ENCODE measurements around the gene DPPA4. TPM values are rescaled to one million over a fixed set of nuclear protein-coding genes. Genes with fewer than 3 reads are reported as not detected.

DPPA4 gene
- polyA plus RNA-seq, 12 donors, result 0.77 to 3.5 (median 2.2) TPM; not detected in 2

DNA sequence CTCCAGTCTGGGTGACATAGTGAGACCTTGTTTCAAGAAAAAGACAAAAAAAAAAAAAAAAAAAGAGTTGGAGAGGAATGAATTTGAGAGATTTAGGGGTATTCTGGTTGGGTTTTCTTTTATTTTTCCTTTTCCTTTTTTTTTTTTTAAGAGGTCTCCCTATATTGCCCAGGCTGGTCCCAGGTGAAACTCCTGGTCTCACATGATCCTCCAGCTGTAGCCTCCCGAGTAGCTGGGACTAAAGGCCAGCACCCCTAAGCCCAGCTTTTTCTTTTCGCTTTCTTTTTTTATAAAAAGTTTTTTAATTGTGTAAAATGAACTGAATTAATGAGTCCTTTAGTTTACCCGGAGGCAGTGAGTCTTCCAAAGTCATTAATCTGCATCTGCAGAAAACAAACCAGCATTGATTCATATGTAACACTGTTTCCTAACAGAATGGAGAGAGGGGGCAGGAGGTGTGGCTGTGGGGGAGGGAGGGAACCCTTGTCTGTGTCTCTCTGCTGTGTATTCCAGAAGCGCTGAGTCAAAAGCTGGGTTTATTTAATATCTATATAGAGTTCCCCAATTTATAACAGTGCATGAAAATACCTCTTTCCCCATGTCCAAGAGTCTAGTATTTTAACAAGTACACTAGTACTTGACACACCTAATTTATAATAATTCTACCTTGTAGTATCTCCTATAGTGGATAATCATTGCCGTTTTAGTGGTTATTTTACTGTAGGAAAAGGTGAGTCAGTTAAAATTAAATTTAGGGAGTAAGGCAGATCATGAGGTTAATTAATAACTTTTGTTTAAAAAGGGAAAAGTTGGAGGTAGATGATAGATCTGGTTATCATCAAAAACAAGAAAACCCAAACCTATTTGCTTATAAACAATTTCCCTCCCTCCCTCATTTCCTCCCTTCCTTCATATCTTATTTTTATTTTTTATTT lies 2.6 kb upstream of the DPPA4 start:
- DNase-seq, result no peak

DNA sequence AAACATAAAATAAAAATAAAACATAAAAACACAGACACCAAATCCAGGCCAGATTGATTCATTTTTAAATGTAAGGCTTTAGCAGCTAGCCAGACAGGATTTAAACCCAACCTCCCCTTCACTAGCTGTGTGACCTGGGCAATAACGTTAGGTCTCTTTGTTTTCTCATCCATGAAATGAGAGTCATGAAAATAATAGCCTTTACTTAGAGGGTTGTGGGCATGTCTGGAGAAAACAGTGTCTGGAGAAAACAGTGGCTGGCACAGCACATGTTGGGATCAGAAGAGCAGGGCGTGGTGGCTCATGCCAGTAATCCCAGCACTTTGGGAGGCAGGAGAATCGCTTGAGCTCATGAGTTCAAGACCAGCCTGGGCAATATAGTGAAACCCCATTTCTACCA lies 1.9 kb upstream of the DPPA4 start:
- no peak for DNase-seq

DNA sequence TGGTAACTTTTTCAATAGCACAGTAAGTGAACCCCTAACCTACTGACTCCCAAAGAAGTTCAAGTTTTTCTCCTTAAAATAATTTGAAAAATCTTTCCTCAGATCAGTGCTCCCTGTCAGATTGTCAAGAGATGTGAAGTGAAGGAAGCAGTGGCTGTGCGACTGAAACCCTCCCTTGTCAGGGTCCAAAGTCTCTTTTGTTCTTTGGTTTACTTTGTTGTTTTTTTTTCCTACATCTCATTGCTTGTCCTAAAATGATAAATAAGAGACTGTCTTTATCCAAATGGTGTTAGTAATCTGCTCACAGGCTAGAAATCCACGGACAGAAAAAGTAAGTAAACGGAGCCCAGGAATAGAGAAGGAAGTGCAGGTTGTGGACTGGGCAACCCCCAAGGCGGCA lies 976 bp upstream of the DPPA4 start:
- no peak for DNase-seq

DNA sequence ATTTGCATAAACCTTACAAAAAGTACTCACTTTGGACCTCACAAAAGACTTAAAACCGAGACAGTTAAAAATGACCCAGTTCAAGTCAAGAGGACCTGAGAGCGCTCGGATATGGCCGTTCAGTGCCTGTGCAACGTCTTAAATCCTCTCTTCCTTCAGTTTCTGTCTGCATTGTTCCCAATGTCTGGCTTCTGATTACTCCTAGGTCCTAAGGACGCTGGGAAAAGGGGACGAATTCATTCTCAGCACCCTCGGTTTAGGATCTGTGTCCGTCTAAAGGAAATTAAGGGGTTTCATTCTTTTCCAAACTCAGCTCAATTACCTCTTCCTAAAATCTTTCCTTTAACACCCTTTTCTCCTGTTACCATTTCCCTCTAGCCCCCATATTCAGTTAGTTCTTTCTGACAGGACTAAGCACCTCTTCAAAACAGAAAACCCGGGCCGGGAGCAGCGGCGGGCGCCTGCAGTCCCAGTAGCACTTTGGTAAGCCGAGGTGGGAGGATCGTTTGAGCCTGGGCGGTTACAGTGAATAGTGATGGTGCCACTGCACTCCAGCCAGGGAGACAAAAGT lies 970 bp downstream of the DPPA4 start:
- DNase-seq, result peak; percentile 35

DNA sequence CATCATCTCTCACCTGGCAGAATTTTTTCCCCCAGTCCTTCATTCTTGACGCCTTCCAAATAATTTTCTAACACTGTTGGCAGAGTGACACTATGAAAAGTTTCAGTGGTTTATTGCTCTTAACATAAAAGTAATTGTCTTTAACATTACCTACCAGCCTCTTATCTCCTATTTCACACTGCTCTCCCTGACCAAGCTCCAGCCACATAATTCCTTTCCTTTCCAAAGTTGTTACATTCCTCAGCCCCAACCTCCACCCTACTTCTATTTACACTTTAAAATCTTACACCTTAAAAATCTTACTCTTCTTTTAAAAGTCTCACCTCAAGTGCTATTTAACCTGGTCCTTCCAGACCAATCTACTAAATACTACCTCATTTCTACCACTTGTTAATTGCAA lies 2.8 kb downstream of the DPPA4 start:
- DNase-seq, result no peak

DNA sequence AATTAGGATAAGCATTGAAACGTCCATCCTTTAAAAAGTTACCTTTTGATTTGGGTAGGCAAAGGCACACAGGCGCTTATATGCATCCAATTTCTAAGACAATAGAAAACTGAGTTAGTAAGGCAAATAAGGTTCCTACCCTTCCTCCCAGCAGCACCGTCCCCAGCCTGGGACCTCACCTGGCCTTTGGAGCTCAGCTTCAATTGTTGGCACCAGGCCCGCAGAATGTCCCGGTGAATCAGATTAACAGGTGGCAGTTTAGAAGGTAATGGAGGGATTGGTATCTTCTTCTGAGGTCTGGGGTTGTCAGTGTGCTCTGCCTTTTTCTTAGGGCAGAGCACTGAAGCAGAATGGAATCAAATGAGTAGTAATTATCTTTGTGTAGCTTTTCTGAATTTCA lies 5.7 kb downstream of the DPPA4 start:
- no peak for DNase-seq

DNA sequence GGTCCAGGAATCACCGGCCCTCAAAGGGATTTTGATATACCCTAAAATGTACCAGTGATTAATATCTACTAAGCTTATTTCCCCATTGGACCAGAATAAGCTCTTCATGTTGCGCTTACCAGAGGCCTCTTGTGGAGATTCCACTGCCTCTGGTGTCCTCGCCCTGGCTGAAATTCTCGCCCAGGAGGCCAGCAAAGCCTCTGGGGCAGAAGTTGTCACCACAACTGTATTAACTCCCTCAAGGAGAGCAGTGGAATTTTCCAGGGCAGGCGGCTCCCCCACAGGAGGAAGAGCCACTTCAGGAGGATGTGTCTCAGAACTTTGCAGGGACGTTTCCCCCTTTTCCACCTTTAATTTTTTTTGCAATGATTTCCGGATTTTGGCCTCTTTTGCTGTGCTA lies 6.9 kb downstream of the DPPA4 start:
- DNase-seq, result no peak

DNA sequence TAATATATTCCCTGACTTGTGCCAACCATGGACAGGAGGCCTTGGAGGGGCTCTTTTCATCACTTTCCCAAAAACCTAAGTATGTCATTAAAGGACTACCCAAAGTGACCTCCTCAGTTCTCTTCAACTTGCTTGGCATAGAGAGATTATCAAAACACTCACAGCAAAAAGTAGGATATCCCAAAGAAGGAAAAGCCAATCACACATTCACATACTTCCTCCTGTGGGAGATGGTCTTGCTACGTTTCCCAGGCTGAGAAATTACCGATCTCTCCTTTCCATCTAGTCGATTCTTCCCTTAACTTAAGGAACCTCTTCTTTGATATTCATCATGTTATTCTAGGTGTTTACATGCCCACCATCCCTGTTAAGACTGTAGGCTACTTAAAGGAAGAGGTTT lies 9.1 kb downstream of the DPPA4 start:
- DNase-seq, result no peak

DNA sequence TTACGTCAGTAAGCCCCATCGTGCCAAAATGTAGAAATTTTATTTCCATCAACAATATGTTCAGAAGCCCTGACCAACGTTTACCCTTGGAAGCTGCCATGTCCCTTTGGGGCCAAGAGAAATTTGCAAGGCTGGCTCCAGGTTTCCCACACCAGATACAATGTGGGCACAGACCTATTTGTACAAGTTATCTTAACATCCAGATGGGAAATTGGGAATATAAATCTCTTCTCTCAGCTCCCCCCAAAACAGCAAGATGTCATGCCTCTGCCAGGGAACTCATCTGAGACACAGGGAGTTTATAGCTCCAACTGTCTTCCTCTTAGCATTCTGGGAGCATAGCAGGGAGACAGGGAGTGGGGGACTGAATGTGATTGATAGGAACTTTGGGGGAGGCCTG lies 11.7 kb downstream of the DPPA4 start:
- no peak for DNase-seq

DNA sequence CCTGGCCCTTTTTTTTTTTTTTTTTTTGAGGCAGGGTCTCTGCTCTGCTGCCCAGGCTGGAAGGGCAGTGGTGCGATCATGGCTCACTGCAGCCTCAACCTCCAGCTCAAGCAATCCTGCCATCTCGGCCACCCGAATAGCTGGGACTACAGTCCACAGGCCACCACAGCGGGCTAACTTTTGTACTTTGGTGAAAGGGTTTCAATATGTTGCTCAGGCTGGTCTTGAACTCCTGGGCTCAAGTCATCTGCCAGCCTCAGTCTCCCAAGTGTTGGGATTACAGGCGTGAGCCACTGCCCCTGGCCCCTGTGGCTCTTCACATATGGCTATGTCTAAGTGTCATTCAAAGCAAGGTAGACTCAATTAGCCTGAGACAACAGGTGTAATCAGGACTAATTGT lies 12.2 kb downstream of the DPPA4 start:
- no peak for DNase-seq

DNA sequence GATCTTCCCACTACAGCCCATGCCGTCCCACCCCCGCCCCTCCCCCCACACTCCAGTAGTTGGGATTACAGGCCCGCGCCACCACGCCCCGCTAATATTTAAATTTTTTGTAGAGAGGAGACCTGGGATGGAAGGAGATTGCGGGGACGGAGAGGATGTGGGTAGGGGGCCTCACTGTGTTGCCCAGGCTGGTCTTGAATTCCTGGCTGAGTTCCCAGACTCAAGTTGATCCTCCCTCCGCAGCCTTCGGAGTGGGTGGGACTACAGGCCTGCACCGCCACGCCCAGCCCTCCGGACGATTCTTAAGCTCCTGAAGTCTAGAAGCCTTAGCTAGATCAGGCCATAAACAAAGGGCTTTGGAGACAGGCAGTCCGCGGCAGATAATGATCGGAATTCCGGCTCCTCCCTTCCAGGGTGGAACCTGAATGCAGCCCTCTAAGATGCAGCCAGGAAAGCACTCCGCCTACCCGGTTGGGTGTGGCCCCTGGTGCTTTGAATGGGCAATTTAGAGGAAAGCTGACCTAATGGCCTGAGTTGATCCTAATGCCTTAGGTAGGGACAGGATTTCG lies 21.1 kb downstream of the DPPA4 start, which contains the start of gene DPPA2:
TSS of gene DPPA2 (minus strand) at position 356 of the 569 bp plus-strand sequence. CDS start 1,975 bp downstream, outside the sequence.
- DNase-seq, result no peak

DNA sequence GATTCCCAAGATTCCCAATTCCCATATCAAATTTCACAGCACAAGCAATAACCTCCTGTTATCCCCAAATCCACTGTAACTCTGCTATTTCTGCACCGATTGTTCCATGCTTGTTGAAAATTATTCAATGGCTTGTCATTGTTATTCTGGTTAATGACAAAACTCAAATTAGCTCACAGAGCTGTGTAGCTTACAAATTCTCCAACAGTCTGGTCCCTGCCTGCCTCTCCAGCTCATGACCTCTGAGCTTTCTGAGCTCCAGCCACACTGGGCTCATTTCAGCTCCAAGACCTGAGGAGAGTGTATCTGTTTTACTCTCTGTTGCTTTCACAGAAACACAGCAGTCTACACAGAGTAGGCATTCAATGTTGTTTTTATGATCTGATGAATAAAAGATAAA lies 24.3 kb downstream of the DPPA4 start:
- no peak for DNase-seq

DNA sequence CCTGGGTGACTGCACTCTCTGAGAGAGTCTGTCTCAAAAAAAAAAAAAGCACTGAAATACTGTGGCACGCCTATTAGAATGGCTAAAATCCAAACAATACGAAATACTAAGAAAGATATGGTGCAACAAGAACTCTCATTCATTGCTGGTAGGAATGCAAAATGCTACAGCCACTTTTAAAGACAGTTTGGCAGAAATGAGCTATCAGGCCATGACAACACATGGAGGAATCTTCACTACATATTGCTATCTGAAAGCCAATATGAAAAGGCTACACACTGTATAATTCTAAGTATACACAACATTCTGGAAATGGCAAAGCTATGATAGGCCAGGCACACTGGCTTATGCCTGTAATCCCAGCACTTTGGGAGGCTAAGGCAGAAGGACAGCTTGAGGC lies 39.9 kb downstream of the DPPA4 start:
- no peak for DNase-seq

DNA sequence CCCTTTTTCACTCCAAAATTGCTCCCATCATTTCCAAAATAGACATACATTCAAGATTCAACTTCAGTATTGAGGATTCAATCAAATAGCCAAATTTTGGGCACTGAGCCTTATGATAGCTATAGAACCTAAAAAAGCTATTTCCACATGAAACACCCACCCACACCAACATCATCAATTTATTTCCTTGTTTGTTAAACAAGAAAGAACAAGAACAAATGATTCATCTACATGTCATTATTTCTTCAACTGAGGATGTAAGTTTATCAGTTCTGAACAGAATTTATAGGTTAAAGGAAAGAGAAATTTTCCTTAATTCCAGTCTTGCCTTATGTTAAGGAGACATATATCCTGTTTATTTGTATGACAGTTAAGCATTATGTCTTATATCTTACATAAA lies 53.3 kb downstream of the DPPA4 start:
- DNase-seq, result no peak

DNA sequence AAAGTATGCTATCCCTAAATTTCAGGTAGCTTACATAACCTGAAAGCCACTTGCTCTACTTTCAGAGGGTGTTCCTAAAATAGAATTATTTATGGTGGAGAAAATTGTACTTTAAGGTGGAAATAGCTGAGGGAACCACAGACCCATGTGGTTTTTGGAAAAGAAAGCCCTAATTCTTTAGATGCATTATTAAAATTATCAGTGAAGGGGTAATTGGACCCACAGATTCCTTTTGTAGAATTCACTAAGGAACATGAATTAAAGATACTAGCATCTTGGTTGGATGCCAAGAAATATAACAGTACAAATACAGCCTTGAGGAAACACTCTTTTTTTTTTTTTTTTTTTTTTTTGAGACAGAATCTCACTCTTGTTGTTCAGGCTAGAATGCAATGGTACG lies 58.8 kb downstream of the DPPA4 start:
- DNase-seq, result no peak

DNA sequence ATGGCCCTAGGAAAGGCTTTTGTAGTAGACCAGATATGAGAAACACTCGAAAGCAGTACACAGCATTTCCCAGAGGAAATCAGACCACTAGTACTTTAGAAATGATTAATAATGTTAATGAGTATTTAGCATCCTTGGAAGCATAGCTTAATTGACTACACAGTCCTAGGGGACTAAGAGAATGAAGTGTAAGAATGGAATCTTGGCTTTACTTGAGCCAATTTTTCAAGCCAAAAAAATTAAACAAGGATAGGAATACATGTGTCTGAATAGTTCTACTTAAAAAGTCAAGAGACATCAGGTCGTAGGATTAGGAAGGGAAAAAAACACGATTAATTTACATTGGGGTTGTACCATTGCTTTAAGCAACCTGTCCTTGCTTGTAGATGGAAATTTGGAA lies 59.2 kb downstream of the DPPA4 start:
- no peak for DNase-seq

Other genes with a start within 250 kb of the DPPA4 start
- not detected for gene MORC1, start 219.4 kb downstream of the DPPA4 start, polyA plus RNA-seq (ENCODE audit: insufficient read length in 12 of 12)
- gene C3orf85, start 200.8 kb downstream of the DPPA4 start, polyA plus RNA-seq (ENCODE audit: insufficient read length in 12 of 12), result not detected
- gene DPPA2, start 21.0 kb downstream of the DPPA4 start, polyA plus RNA-seq (ENCODE audit: insufficient read length in 12 of 12), result not detected